Activated CD4-positive, alpha-beta T cell treated with anti-CD3 and anti-CD28 coated beads, Interleukin-10, Interleukin-2, amounts not matched to agents 100 ng/mL and 50 ng/mL, durations not matched to agents 16 hours and 8 hours (primary cell): ENCODE measurements around the gene GOLGA8M.
"Not testable (repeated sequence)": the region's sequence is repeated elsewhere in the genome, so short reads cannot be mapped to it uniquely, and the experiment has no call there.

Source experiments
- DNase-seq: peaks from one replicate; pipeline ENCODE4 v3.0.0-alpha.2; 2020

Gene GOLGA8M

GRCh38 chr15:28660750-28661149, 51.5 kb downstream of the GOLGA8M start:
- DNase-seq: not testable (repeated sequence)

- DNase-seq: not testable (repeated sequence)
These were observed 56.2 kb downstream of the GOLGA8M start for GRCh38 chr15:28656018-28656360.

GRCh38 chr15:28655329-28656017, 56.7 kb downstream of the GOLGA8M start:
- DNase-seq: not testable (repeated sequence)

- DNase-seq: not testable (repeated sequence)
These were observed 58.0 kb downstream of the GOLGA8M start for GRCh38 chr15:28654194-28654593.

- not testable (repeated sequence) for DNase-seq
These were observed 59.7 kb downstream of the GOLGA8M start for GRCh38 chr15:28652538-28652937.
